K562 treated with DMSO at 1 percent for 12 hours (cell line): ENCODE measurements around the gene TRIM24. TPM values are rescaled to one million over a fixed set of nuclear protein-coding genes. Genes with fewer than 3 reads are reported as not detected.

Experiments
- total RNA-seq: library from RNA; unstranded; fragments of 300-600 nt; gene quantifications from 2 replicates; pipeline ENCODE4 v1.2.3, GENCODE V29; 2022; ENCODE audit not compliant: insufficient read depth

Gene TRIM24
- total RNA-seq: 16.0 and 43.7 TPM in 2 replicates

GRCh38 chr7:138460176-138460648 is at the start of gene TRIM24:
TSS of gene TRIM24 (plus strand) at chr7:138460259. CDS start at chr7:138460549, 290 bp downstream.

Other genes with a start within 250 kb of the TRIM24 start
- not detected in 2 replicates for gene SVOPL, start 241.1 kb downstream of the TRIM24 start, total RNA-seq